SKM-1 treated with dmso at 0.1 percent for 144 hours (cell line): ENCODE data around the gene MMP15.
"Not testable (repeated sequence)": the region's sequence is repeated elsewhere in the genome, so short reads cannot be mapped to it uniquely, and the experiment has no call there.

Experiments used
- DNase-seq: peaks from one replicate; lab custom pipeline; 2025; ENCODE audit not compliant: unreplicated experiment; lab: John Stamatoyannopoulos, UW

Gene MMP15

DNA sequence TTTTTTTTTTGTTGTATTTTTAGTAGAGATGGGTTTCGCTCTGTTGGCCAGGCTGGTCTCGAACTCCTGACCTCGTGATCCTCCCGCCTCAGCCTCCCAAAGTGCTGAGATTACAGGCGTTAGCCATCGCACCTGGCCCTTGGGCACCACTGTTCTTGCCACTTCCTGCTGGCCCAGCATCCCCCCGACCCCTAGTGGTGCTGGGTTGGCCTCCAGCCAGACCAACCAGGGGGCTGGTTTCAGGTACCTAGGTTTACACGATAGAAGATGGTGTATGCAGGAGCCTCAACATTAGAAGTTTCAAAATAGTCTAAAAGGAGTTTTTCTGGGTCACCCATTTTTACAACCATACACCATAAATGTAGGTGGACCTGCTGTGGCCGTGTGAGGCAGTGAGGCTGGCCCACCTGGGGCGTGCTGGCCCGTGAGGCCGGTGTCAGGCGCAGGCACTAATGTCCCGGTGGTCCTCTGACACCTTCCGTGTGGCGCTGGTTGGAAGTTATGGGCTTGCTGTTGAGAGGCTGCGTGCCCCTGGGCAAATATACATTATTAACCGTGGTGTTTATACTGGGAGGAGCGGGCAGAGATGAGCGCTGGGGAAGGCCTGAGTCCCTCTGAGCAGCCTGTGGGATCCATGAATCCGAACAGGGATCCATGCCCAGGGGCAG, 60.2 kb downstream of the MMP15 start:
- DNase-seq = no peak

DNA sequence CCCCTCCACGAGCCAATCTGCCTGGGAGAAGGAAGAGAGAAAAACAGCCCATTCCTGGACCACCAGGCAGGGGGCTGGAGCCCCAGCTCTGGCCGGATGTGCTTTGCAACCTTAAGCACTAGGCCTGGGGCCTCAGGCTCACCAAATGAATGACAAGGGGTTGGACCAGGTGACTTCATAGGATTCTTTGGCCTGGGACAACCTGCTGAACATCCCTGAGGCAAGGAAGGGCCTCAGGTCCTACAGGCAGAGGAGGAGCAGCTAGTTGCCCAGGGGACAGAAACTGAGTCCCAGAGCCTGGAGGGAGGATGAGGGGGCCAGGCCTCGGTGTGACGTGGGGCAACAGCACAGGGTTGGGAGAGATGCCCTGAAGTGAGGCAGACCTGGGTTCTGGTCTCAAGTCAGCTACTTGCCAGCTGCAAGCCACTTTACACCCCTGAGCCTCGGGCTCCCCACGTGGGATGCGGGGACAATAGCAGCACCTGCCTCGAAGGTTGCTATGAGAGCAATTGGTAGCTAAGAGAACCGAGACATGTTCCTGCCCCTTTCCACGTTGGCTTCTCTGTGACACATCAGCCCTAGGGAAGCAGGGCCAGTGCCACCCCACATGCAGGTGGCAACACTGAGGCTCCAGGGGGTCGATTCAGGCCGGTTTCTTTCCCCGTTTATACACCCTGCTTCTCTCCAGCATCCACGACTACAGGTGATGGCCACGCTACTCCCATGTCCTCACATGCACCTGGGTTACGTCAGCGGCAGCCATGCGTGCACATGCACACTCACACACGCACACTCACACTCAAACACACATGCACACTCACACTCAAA, 61.0 kb downstream of the MMP15 start:
- no peak for DNase-seq

DNA sequence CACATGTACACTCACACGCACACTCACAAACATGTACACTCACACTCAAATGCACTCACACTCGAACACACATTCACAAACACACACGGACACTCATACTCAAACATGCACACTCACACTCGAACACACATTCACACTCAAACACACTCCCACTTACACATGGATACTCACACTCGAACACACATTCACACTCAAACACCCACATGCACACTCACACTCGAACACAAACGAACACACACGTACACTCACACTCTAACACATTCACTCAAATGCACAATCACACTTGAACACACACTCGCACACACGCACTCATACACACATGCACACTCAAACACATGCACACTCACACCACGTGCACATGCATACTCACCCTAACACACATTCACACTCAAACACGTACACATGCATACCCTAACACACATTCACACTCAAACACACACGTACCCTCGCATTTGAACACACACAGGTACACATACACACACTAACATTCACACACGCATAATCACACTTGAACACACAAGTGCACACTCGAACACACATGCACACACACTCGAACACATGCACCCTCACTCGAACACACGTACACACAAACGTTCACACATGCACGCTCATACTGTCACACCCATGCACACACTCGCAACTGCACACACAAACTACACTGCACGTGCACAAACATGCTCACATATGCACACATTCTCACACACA, 61.8 kb downstream of the MMP15 start:
- DNase-seq = no peak

DNA sequence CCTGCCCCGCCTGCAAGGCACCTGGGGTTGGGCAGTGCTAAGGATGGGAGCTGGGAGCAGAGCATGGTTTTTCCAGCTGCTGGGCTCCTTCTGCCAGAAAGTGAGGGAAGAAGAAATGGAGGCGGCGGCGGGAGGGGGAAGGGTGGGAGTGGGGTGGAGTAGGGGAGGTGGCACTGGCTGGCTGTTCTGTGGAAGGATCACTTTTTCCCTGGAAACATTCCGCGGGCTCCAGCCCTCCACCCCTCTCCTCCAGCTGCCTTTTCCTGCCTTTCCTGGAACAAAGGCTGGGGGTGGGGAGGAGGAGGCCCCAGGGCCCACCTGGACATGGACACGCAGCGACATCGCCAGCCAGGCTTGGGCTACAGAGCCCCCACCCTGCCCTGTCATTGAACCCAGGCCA, 62.5 kb downstream of the MMP15 start:
- no peak for DNase-seq

DNA sequence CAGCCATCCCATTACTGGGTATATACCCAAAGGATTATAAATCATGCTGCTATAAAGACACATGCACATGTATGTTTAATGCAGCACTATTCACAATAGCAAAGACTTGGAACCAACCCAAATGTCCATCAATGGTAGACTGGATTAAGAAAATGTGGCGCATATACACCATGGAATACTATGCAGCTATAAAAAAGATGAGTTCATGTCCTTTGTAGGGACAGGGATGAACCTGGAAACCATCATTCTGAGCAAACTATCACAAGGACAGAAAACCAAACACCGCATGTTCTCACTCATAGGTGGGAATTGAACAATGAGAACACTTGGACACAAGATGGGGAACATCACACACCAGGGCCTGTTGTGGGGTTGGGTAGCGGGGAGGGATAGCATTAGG, 64.8 kb downstream of the MMP15 start:
- DNase-seq = not testable (repeated sequence)

DNA sequence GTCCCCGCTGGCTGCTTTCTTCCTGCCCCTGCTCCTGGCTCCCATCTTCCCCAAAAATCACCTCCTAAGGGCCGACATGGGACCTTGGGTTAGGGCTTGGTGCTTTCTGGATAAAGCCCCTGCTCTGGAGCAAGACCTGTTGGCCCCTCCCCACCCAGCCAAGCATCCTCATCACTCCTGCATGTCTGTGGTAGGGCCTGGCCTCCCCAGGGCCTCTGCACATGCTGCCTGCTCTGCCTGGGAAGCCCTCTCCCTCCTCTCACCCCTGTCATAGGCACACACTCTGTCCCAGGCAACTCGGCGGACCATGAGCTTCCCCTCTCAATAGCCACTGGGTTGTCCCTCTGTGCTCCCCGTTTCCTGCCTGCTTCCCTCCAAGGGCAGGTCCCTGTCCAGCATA, 68.5 kb downstream of the MMP15 start:
- DNase-seq = no peak

DNA sequence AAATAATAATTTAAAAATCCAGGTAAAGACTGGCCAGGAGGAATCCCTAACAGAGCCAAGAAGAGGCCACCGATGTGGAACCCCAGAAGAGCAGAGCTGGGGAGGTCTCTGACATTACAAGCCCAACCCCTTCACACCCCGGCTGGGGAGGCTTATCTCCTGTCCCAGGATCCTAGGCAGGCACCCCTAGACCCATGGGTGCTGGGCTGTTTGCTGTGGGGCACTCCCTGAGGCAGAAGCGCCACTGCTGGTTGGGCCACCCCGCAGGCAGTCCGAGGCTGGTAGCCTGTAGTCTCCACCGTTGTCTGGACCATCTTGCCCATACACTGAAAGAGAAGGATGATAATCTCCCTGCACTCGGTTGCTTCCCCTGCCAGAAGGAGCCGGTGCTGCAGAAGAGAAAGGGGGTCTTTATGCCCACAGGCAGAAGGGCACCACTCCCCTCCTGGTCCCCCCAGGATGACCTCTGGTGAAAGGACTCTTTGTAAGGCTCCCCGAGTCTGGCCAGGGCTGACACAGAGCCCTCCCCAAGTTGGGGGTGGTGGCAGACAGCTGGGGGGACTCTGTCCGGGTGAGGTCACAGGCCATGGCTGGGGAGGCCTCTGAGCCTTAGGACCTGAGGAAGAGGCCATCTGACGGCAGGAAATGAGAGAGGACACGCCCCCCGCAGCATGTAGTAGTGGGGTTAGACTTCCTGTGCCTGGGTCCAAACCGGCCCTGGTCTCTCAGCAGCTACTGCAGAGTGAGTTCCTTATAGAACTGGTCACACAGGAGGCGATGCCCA, 69.4 kb downstream of the MMP15 start:
- no peak for DNase-seq

DNA sequence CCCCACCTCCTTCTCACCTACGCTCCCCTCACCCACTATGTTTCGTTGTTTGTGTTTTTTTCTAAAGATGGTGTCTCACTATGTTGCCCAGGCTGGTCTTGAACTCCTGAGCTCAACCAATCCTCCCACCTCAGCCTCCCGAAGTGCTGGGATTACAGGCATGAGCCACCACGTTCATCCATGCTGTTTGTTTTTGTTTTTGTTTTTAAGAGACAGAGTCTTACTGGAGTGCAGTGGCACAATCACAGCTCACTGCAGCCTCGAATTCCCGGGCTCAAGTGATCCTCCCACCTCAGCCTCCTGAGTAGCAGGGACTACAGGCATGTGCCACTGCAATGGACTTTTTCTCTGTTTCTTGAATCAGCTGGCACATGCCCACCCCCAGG, 70.0 kb downstream of the MMP15 start:
- not testable (repeated sequence) for DNase-seq

DNA sequence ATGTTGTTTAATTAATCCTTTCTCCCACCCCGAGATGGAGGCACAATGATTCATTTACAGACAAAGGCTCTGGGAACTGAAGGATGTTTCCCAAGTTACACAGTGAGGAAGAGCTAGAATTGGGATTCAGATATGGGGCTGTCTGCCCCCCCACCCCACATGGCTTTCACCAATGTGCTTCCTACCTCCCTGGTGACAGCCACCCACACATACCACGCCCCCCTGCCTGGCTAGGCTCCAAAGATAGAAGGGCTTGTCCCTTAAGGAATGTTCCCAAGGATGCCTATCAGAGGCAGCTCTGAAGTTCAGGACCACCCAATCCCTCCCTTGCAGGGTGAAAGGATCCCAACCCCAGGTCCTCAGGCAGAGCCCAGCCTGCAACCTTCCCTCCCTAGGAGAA, 70.7 kb downstream of the MMP15 start:
- no peak for DNase-seq
